ENCODE data around the gene TSPAN1. TPM values are rescaled to one million over a fixed set of nuclear protein-coding genes. Genes with fewer than 3 reads are reported as not detected.

Gene TSPAN1
- polyA plus RNA-seq, 3 donors from 2014 or later = not detected

- H3K36me3 Mint-ChIP-seq = no peaks in the 10 kb centered on the region
- H3K9me3 Mint-ChIP-seq = peaks cover 0 to 1% (median 0%) of the 10 kb centered on the region in 6 donors
- peaks cover 12 to 16% of the 10 kb centered on the region in 2 donors for H3K4me1 Mint-ChIP-seq
- H3K27ac Mint-ChIP-seq = no peak overlapping the region
- H3K27me3 Mint-ChIP-seq (ENCODE audit: low read depth in 3 of 3) = peaks cover 1 to 6% (median 2%) of the 10 kb centered on the region in 3 donors
- no peak overlapping the region for H3K4me3 Mint-ChIP-seq
- DNase-seq = no peak
Measured at GRCh38 chr1:46171351-46171750, 3.5 kb upstream of the TSPAN1 start.

GRCh38 chr1:46171871-46172270 is 3.0 kb upstream of the TSPAN1 start:
- no peak overlapping the region for H3K4me3 Mint-ChIP-seq

DNA sequence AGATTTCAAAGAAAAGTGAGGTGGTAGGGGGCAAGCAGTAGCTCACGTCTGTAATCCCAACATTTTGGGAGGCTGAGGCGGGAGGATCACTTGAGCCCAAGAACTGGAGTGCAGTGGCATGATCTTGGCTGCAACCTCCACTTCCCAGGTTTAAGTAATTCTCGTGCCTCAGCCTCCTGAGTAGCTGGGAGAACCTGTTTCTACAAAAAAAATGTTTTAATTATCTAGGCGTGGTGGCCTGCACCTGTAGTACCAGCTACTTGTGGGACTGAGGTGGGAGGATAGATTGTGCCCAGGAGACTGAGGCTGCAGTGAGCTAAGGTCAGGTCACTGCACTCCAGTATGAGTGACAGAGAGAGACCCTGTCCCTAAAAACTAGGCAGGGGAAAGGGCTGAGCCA is 2.6 kb upstream of the TSPAN1 start:
- no peaks in the 10 kb centered on the region for H3K36me3 Mint-ChIP-seq
- H3K27ac Mint-ChIP-seq = no peak overlapping the region
- H3K27me3 Mint-ChIP-seq (ENCODE audit: low read depth in 3 of 3) = peaks cover 0 to 6% (median 2%) of the 10 kb centered on the region in 3 donors
- no peak for DNase-seq
- H3K9me3 Mint-ChIP-seq = peaks cover 0 to 1% (median 0%) of the 10 kb centered on the region in 6 donors
- H3K4me3 Mint-ChIP-seq = no peak overlapping the region
- peaks cover 3 to 6% of the 10 kb centered on the region in 2 donors for H3K4me1 Mint-ChIP-seq

More at GRCh38 chr1:46171871-46172270, 3.0 kb upstream of the TSPAN1 start:
- Mint-ChIP-seq H3K9me3 (peaks cover 0 to 1% (median 0%) of the 10 kb centered on the region in 6 donors), H3K27me3 (ENCODE audit: low read depth in 3 of 3) (peaks cover 0 to 6% (median 2%) of the 10 kb centered on the region in 3 donors), H3K27ac (no peak overlapping the region), H3K36me3 (no peaks in the 10 kb centered on the region), H3K4me1 (peaks cover 7 to 11% of the 10 kb centered on the region in 2 donors)
- DNase-seq = no peak

DNA sequence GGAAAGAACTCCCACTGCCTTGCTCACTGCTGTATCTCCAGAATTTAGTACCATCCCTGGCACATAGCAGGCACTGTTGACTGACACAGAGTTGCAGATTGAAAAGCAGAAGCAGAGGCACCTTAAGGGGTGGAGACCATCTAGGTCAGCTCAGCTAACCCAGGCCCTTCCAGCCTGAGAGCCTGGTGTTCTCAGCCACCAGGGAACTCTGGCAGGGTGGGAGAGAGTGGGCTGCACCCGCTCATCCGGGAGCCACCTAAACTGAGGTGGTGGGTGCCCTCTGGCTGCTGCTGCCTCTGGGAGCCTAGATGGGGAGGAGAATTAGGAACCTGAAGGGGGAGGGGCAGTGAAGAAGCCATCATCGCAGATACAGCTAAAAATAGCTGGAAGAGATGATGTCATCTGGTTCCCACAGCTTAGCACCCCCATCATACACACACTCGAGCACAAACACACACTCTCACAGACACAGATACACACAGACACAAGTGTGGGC is 1.5 kb upstream of the TSPAN1 start:
- H3K9me3 Mint-ChIP-seq = peaks cover 0 to 1% (median 0%) of the 10 kb centered on the region in 6 donors
- no peak overlapping the region for H3K4me3 Mint-ChIP-seq
- peaks cover 0 to 6% (median 2%) of the 10 kb centered on the region in 3 donors for H3K27me3 Mint-ChIP-seq (ENCODE audit: low read depth in 3 of 3)
- no peak overlapping the region for H3K27ac Mint-ChIP-seq
- DNase-seq = no peak
- H3K4me1 Mint-ChIP-seq = no peaks in the 10 kb centered on the region
- no peaks in the 10 kb centered on the region for H3K36me3 Mint-ChIP-seq

DNA sequence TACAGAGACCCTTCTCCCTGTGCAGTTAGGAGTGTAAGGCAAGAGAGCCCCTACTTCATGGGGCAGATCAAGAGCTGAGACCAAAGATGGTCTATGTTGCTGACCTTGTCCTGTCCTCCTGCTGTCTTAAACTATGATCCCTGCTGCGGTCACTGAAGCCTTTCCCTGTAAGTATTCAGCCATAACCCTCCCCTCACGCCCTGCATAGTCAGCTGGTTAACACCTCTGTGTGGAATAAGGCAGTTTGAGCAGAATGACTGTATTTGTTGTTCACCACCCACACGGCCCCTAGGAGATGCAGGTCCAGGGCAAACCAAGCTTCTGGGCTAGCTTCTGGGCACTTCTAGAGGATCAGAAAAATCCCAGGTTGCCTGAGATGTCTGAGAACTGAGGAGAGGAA is 356 bp downstream of the TSPAN1 start:
- no peak for DNase-seq
- Mint-ChIP-seq H3K4me1 (no peaks in the 10 kb centered on the region), H3K27me3 (ENCODE audit: low read depth in 3 of 3) (peaks cover 0 to 4% (median 2%) of the 10 kb centered on the region in 3 donors), H3K27ac (no peak overlapping the region), H3K4me3 (no peak overlapping the region), H3K36me3 (no peaks in the 10 kb centered on the region), H3K9me3 (peaks cover 0 to 1% (median 0%) of the 10 kb centered on the region in 6 donors)

DNA sequence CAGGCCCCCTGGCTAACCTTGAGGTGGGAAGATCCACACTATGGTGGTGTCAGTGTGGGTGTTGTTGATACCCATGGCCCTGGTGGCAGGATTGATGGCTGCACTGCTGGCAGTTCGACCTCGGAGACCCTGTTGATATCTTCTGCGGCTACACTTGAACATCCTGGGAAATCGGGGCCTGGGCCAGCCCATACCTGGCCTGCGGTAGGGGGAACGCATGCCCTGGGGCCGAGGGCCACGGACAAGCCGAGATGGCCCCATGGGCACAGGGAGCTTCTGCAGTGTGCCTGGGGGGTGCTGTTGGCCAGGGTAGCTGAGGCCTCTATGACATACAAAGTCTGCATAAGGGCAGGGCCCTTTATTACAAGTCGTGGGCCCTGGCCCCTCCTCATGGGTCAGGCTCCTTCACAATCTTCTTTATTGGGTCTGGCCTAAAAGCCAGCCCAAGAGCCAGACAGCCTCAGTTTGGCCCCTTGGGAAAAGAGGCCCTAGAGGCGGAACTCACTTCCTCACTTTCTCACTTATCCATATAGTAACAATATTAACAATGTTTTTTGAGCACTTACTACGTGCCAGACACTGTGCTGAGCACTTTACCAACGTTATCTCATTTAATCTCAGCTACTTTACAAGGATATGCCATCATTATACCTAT is 1.5 kb downstream of the TSPAN1 start, which contains the start of gene P3R3URF:
TSS of gene P3R3URF (minus strand) at position 278 of the 655 bp plus-strand sequence. CDS start at position 261, 17 bp downstream.
- Mint-ChIP-seq H3K27ac (no peak within 1 kb of the TSS), H3K9me3 (peaks cover 0 to 1% (median 0%) of the 10 kb centered on the region in 6 donors), H3K4me1 (no peaks in the 10 kb centered on the region), H3K36me3 (no peaks in the 10 kb centered on the region), H3K4me3 (no peak within 1 kb of the TSS), H3K27me3 (ENCODE audit: low read depth in 3 of 3) (peaks cover 0 to 4% (median 2%) of the 10 kb centered on the region in 3 donors)
- no peak for DNase-seq

- H3K36me3 Mint-ChIP-seq = no peaks in the 10 kb centered on the region
- peaks cover 10 to 11% of the 10 kb centered on the region in 2 donors for H3K4me1 Mint-ChIP-seq
- H3K4me3 Mint-ChIP-seq = no peak overlapping the region
- H3K27me3 Mint-ChIP-seq (ENCODE audit: low read depth in 3 of 3) = peaks cover 0 to 1% (median 0%) of the 10 kb centered on the region in 3 donors
- no peaks in the 10 kb centered on the region for H3K9me3 Mint-ChIP-seq
- H3K27ac Mint-ChIP-seq = no peak overlapping the region
- peak; percentile 53 to 65 (median 58) for DNase-seq
Measured at GRCh38 chr1:46179138-46180081, 4.5 kb downstream of the TSPAN1 start.

DNA sequence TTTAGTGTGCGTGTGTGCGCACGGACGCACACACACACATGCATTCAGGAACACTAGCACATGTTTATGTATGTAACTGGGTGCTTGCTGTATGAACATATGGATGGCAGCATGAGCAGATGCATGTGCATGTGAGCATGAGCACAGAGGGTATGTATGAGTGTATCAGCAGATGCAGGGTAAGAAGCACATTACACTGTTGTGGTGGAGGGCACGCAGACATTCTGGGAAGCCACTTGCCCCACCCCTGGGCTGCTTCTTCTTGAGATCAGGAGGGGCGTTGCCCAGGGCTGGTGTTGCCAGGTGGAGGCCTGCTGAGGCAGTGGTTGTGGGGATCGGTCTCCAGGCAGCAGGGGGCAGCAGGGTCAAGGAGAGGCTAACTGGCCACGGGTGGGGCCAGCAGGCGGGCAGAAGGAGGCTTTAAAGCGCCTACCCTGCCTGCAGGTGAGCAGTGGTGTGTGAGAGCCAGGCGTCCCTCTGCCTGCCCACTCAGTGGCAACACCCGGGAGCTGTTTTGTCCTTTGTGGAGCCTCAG is 5.3 kb downstream of the TSPAN1 start:
- Mint-ChIP-seq H3K36me3 (no peaks in the 10 kb centered on the region), H3K9me3 (no peaks in the 10 kb centered on the region), H3K27ac (no peak overlapping the region), H3K4me3 (no peak overlapping the region), H3K27me3 (ENCODE audit: low read depth in 3 of 3) (peaks cover 0 to 3% (median 0%) of the 10 kb centered on the region in 3 donors), H3K4me1 (peaks cover 17 to 18% of the 10 kb centered on the region in 2 donors)
- no peak for DNase-seq

DNA sequence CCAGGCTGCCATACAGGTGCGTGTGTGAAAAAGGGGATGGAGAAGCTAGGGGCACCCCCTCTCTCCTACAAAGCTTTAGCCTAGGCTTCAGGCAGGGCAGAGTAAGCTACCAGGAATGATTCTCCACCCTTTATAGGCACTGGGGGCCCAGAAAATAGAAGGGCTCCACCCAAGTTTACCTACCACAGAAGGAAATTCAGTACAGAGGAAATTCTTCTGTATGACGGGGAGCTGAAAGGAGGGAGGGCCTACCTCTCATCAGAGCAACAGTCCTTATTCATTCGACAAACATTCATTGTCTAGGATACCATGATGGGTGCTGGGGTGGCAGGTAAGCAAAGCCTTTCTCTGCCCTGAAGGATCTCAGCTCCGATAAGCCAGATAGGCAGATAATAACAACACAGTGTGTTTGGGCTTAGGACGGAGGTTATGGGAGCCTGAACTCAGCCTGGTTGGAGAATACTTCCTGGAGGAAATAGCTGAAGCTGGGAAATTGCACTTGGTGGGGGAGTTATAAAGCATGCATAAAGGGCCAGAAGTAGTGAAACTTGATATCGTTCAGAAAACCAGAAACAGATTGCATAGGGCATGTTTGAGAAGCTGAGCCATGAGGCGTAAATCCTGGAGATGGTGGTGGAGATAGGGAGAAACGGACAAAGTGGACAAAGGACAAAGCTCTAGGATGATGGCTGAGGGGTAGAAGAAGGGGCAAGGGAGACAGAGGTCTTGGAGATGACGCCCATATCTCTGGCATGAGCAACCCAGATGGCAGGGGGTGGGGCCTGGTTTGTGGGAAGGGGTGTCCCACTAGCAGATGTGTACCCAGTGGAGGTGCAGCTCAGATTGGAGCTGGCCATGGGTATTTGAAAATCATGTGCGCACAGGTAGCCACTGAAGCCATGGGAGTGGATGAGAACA is 6.7 kb downstream of the TSPAN1 start:
- Mint-ChIP-seq H3K36me3 (no peaks in the 10 kb centered on the region), H3K27ac (no peak overlapping the region), H3K4me1 (peaks cover 21 to 23% of the 10 kb centered on the region in 2 donors), H3K27me3 (ENCODE audit: low read depth in 3 of 3) (peaks cover 0 to 3% (median 0%) of the 10 kb centered on the region in 3 donors), H3K9me3 (no peaks in the 10 kb centered on the region), H3K4me3 (no peak overlapping the region)
- DNase-seq = no peak

DNA sequence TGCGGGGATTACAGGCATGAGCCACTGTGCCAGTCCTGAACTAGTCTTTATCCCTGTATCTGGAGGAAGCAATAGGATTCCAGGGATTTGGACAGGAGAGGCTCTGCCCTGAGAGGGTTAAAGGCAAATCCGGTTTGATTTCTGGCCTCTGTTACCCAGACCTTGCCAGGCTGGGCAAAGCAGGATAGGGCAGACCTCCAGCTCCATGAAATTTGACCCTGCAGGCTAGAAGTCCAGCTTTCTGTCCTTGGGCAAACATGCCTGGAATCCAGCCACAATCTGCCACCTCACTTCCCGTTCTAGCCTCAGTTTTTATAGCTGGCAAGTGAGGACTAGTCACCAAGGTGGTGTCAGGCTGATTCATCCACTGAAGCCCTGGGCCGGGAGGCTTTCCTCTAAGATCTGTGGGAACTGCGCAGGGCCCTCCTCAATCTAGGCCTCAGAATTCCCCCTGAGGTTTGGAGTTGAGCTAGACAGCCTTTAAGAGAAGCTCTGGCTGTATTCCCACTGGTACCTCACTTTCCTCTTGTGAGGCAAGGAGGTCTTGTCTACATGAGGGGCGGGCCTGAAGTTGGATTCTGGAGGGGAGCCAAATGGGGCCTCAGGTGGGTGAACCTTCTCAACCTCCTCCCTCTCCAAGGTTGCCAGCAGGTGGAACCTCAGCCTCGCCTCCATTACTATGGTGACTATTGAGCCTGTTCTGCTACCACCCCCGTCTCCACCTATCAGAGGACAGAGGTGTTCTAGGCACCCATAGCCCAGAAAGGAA is 8.4 kb downstream of the TSPAN1 start:
- Mint-ChIP-seq H3K36me3 (peaks cover 0 to 8% (median 7%) of the 10 kb centered on the region in 3 donors), H3K4me1 (peaks cover 21 to 23% of the 10 kb centered on the region in 2 donors), H3K27me3 (ENCODE audit: low read depth in 3 of 3) (peaks cover 0 to 3% (median 0%) of the 10 kb centered on the region in 3 donors), H3K4me3 (no peak overlapping the region), H3K27ac (peak overlapping the region in 2 of 6 donors; percentile 58 to 67), H3K9me3 (no peaks in the 10 kb centered on the region)
- no peak for DNase-seq

DNA sequence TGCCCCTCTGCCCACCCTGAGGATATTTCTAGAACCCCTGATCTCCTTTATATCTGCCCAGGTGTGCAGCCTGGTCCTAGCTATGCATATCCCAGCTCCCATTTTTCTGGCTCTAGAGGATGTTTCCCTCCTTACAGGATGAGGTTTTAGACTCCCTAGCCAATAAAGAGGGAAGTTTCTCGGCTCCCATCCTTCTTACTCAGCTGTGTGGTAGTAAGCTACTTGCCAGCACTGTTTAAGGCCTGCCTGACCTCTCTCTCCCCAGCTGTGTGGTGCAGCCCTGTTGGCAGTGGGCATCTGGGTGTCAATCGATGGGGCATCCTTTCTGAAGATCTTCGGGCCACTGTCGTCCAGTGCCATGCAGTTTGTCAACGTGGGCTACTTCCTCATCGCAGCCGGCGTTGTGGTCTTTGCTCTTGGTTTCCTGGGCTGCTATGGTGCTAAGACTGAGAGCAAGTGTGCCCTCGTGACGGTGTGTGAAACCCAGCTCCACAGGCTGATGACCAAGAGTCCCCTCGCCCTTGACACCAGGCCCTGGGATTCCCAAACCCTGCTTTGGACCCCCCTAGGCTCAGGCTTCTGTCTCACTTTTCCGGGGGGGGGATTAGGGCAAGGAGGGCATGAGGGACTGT is 9.2 kb downstream of the TSPAN1 start:
- Mint-ChIP-seq H3K27ac (peak overlapping the region; percentile 58 to 72 (median 66)), H3K9me3 (no peaks in the 10 kb centered on the region)

More for the DNA sequence above, 9.2 kb downstream of the TSPAN1 start:
- H3K27me3 Mint-ChIP-seq (ENCODE audit: low read depth in 3 of 3) = peaks cover 0 to 3% (median 0%) of the 10 kb centered on the region in 3 donors
- peaks cover 21 to 23% of the 10 kb centered on the region in 2 donors for H3K4me1 Mint-ChIP-seq
- peak; percentile 42 to 52 (median 51) for DNase-seq
- peaks cover 0 to 9% (median 9%) of the 10 kb centered on the region in 3 donors for H3K36me3 Mint-ChIP-seq
- peak overlapping the region in 4 of 5 donors; percentile 31 to 69 (median 54) for H3K4me3 Mint-ChIP-seq

Data from immature natural killer cell (primary cell).